ENCODE results near the gene ABCB9. TPM values are rescaled to one million over a fixed set of nuclear protein-coding genes. Genes with fewer than 3 reads are reported as not detected.

Gene ABCB9
- total RNA-seq, 2 experiments from 2014 or later = 3.6 TPM

DNA sequence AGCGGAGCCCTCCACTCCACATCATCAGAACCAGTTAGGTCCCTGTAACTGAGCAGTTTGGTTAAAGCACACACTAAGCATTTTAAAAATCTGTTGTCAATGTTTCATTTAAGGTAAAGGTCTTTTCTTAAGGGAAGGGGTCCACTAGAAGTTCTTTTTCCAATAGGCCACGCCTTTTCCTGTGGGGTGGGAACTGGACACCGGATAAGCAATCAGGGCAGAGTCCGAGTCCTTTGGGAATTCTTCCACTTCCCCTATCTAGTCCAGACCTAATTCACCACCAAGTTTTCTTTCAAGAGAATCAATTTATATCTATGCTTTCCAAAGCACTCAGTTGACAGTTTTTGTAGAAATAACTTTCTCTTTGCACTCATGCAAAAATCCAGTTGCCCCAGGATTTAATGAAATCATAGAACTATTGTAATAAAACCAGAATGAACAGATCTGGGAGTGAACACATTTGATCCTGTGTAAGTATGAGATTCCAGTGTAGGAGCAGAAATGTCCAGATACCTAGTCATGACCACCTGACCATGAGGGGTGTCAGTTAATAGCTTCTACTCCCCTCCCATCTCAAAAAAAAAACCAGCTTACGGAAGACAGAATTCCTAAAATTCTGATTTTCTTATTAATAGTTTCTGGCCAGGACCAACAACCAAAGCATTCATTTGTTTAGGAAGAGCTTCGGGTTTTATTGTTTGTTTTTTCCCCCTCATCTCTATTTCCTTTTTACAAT lies 82.0 kb downstream of the ABCB9 start:
- Mint-ChIP-seq H3K4me3 (no peak overlapping the region), H3K9me3 (peaks cover 5% of the 10 kb centered on the region), H3K4me1 (peaks cover 93% of the 10 kb centered on the region), H3K27me3 (no peaks in the 10 kb centered on the region), H3K27ac (peak overlapping the region; percentile 95), H3K36me3 (peaks cover 50% of the 10 kb centered on the region)
- no peak for DNase-seq

- DNase-seq = no peak
- Mint-ChIP-seq H3K27ac (peak overlapping the region; percentile 95), H3K27me3 (no peaks in the 10 kb centered on the region)
Observed at GRCh38 chr12:122882908-122883558, 83.2 kb downstream of the ABCB9 start.

DNA sequence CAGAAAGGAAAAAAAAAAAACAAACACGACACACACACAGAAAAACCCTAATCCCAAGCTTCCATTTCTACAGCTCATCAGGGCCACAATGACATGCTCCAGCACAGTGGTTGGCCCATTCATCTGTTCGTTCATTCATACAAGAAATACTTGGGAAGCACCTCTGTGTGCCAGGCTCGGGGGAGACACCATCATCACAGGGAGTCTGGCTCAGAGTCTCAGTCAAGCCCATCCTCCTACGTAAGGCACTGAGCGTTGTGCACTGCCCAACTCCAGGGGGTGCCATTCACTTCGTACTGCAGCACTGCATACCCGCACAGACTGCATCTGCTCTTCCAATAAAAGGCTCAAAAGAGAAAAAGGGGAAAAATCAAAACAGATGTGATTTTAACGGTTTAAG lies 85.6 kb downstream of the ABCB9 start:
- H3K4me1 Mint-ChIP-seq = peaks cover 92% of the 10 kb centered on the region
- no peak overlapping the region for H3K4me3 Mint-ChIP-seq
- peaks cover 58% of the 10 kb centered on the region for H3K36me3 Mint-ChIP-seq
- DNase-seq = no peak
- peak overlapping the region; percentile 13 for H3K27ac Mint-ChIP-seq
- H3K9me3 Mint-ChIP-seq = peaks cover 5% of the 10 kb centered on the region
- no peaks in the 10 kb centered on the region for H3K27me3 Mint-ChIP-seq

More at GRCh38 chr12:122882908-122883558, 83.2 kb downstream of the ABCB9 start:
- peaks cover 56% of the 10 kb centered on the region for H3K36me3 Mint-ChIP-seq
- H3K4me1 Mint-ChIP-seq = peaks cover 92% of the 10 kb centered on the region
- H3K4me3 Mint-ChIP-seq = peak overlapping the region; percentile 74
- H3K9me3 Mint-ChIP-seq = peaks cover 5% of the 10 kb centered on the region

- Mint-ChIP-seq H3K4me3 (no peak overlapping the region), H3K9me3 (peaks cover 5% of the 10 kb centered on the region), H3K4me1 (peaks cover 97% of the 10 kb centered on the region), H3K27me3 (no peaks in the 10 kb centered on the region), H3K36me3 (peaks cover 58% of the 10 kb centered on the region), H3K27ac (peak overlapping the region; percentile 13)
- DNase-seq = no peak
Observed at GRCh38 chr12:122880155-122880667, 86.1 kb downstream of the ABCB9 start.

Other genes starting within 250 kb of the ABCB9 start
- not detected for gene HCAR3, start 249.7 kb downstream of the ABCB9 start, total RNA-seq
- gene HCAR1, start 235.6 kb downstream of the ABCB9 start, total RNA-seq = under 1 TPM; 0.54 to 0.68 TPM
- 10 to 100 TPM; 77.7 to 86.4 TPM for gene DENR, start 213.6 kb downstream of the ABCB9 start, total RNA-seq
- under 1 TPM; 0.44 to 0.49 TPM for gene CCDC62, start 191.9 kb downstream of the ABCB9 start, total RNA-seq
- 10 to 100 TPM; 24.2 to 24.8 TPM for gene HIP1R, start 131.0 kb downstream of the ABCB9 start, total RNA-seq
- 10 to 100 TPM; 27.0 to 28.2 TPM for gene VPS37B, start 70.3 kb downstream of the ABCB9 start, total RNA-seq
- 10 to 100 TPM; 26.8 to 31.8 TPM for gene OGFOD2, start 8.8 kb upstream of the ABCB9 start, total RNA-seq
- gene ARL6IP4, start 14.2 kb upstream of the ABCB9 start, total RNA-seq = 100 to 1,000 TPM; 165 to 168 TPM
- 10 to 100 TPM; 13.1 to 13.2 TPM for gene PITPNM2, start 184.6 kb upstream of the ABCB9 start, total RNA-seq